Measurements from ENCODE around the gene UBE2H.

Gene UBE2H

DNA sequence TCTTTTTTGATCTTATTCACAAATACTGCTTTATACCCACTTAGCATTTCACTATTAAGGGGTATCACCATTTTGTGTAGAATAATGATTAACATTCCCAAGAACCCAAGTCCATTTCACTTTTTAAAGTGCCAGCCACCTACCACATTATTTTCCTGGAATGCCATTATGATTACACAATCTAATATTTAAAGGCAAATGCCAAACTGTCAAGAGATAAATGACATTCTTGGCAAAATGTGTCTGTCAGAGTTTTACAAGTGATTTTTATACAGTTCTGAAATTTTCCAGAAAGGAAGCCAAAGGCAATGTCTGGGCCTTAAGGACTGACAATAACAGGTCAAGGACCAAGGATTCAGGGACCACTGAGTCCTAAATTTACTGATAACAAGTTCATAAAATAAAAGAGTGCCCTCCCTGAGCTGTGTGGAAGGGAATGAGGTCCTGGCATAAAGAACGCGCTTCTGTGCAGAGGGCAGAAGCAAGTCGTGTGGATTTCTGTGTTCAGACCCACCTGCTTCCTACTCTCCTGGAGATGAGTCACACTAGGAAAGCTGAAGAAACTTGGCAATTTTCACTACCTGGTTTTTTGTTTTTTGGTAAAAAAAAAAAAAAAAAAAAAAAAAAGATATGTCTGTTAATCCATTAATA is 66.5 kb downstream of the UBE2H start:
- peaks cover 88% of the 10 kb centered on the region for H3K79me2 ChIP-seq (ENCODE audit: low read length)
- TF ChIP-seq EZH2phosphoT487 (IDR thresholded peaks at IDR 0.05; ENCODE audit: low read length): no peak
- no peak for TF ChIP-seq EZH2 (optimal IDR thresholded peaks at IDR 0.05; ENCODE audit: low read depth, low read length)
- TF ChIP-seq, protein P1, sequence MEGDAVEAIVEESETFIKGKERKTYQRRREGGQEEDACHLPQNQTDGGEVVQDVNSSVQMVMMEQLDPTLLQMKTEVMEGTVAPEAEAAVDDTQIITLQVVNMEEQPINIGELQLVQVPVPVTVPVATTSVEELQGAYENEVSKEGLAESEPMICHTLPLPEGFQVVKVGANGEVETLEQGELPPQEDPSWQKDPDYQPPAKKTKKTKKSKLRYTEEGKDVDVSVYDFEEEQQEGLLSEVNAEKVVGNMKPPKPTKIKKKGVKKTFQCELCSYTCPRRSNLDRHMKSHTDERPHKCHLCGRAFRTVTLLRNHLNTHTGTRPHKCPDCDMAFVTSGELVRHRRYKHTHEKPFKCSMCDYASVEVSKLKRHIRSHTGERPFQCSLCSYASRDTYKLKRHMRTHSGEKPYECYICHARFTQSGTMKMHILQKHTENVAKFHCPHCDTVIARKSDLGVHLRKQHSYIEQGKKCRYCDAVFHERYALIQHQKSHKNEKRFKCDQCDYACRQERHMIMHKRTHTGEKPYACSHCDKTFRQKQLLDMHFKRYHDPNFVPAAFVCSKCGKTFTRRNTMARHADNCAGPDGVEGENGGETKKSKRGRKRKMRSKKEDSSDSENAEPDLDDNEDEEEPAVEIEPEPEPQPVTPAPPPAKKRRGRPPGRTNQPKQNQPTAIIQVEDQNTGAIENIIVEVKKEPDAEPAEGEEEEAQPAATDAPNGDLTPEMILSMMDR (IDR thresholded peaks at IDR 0.05; ENCODE audit: low read length): no peak
- no peaks in the 10 kb centered on the region; the same call in 1 of the 2 replicates for H3K36me3 ChIP-seq (replicated peaks; ENCODE audit: insufficient read depth, low read length)

DNA sequence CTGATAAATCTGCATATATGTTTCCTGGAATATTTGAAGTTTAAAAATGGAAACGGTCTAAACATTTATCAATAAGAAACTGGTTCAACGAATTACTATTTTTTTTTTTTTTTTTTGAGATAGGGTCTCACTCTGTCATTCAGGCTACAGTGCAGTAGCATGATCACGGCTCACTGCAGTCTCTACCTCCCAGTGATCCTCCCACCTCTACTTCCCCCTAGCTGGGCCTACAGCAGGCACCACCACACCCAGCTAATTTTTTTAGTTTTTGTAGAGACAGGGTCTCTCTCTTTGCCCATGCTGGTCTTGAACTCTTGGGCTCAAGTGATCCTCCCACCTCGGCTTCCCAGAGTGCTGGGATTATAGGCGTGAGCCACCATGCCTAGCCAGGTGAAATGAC is 68.3 kb downstream of the UBE2H start:
- H3K9ac ChIP-seq (ENCODE audit: low read length): no peak overlapping the region
- no peak for DNase-seq
- no peak overlapping the region for H3K4me2 ChIP-seq (ENCODE audit: low read depth, low read length)
- H3K4me1 ChIP-seq (ENCODE audit: low read length): no peaks in the 10 kb centered on the region
- H3K9me2 ChIP-seq (replicated peaks; ENCODE audit: insufficient read depth, low read length): no peaks in the 10 kb centered on the region
- H3K27me3 ChIP-seq (replicated peaks; ENCODE audit: insufficient read depth, low read length): no peaks in the 10 kb centered on the region
- no peaks in the 10 kb centered on the region for H3F3A ChIP-seq (ENCODE audit: insufficient read depth, low read length)
- TF ChIP-seq, protein P1 (IDR thresholded peaks at IDR 0.05; ENCODE audit: low read length): no peak
- TF ChIP-seq EZH2 (optimal IDR thresholded peaks at IDR 0.05; ENCODE audit: low read depth, low read length) (no peak), EZH2phosphoT487 (IDR thresholded peaks at IDR 0.05; ENCODE audit: low read length) (no peak)
- H3K9me3 ChIP-seq (replicated peaks; ENCODE audit: insufficient read depth, low read length): no peaks in the 10 kb centered on the region
- no peaks in the 10 kb centered on the region; the same call in 1 of the 2 replicates for H3K36me3 ChIP-seq (replicated peaks; ENCODE audit: insufficient read depth, low read length)
- H4K20me1 ChIP-seq (ENCODE audit: insufficient read depth, low read length): peaks cover 11% of the 10 kb centered on the region; the same call in 1 of the 2 replicates
- H2AFZ ChIP-seq (ENCODE audit: low read length): no peak overlapping the region
- peaks cover 88% of the 10 kb centered on the region for H3K79me2 ChIP-seq (ENCODE audit: low read length)
- no peak overlapping the region for H3K27ac ChIP-seq (ENCODE audit: low read length)
- H3K4me3 ChIP-seq (ENCODE audit: low read length): no peak overlapping the region

More for the DNA sequence above, 66.5 kb downstream of the UBE2H start:
- Histone ChIP-seq H3K27me3 (replicated peaks; ENCODE audit: insufficient read depth, low read length) (no peaks in the 10 kb centered on the region), H3F3A (ENCODE audit: insufficient read depth, low read length) (no peaks in the 10 kb centered on the region), H3K9me3 (replicated peaks; ENCODE audit: insufficient read depth, low read length) (no peaks in the 10 kb centered on the region), H3K4me3 (ENCODE audit: low read length) (no peak overlapping the region), H3K27ac (ENCODE audit: low read length) (no peak overlapping the region), H3K4me2 (ENCODE audit: low read depth, low read length) (no peak overlapping the region), H3K4me1 (ENCODE audit: low read length) (no peaks in the 10 kb centered on the region), H3K9me2 (replicated peaks; ENCODE audit: insufficient read depth, low read length) (no peaks in the 10 kb centered on the region), H4K20me1 (ENCODE audit: insufficient read depth, low read length) (peaks cover 12% of the 10 kb centered on the region; the same call in 1 of the 2 replicates), H3K9ac (ENCODE audit: low read length) (no peak overlapping the region), H2AFZ (ENCODE audit: low read length) (no peak overlapping the region)
- DNase-seq: no peak

- H3K9ac ChIP-seq (ENCODE audit: low read length): no peak overlapping the region
- H3K79me2 ChIP-seq (ENCODE audit: low read length): peaks cover 85% of the 10 kb centered on the region
- H3K27ac ChIP-seq (ENCODE audit: low read length): no peak overlapping the region
- H3K4me1 ChIP-seq (ENCODE audit: low read length): 0 out of 2 replicates have a peak, but pooled peaks cover 4% of the 10 kb centered on the region
- H4K20me1 ChIP-seq (ENCODE audit: insufficient read depth, low read length): peaks cover 3% of the 10 kb centered on the region
- peaks cover 8% of the 10 kb centered on the region for H3K36me3 ChIP-seq (replicated peaks; ENCODE audit: insufficient read depth, low read length)
- no peak for DNase-seq
- H3K9me3 ChIP-seq (replicated peaks; ENCODE audit: insufficient read depth, low read length): no peaks in the 10 kb centered on the region
- H3K9me2 ChIP-seq (replicated peaks; ENCODE audit: insufficient read depth, low read length): no peaks in the 10 kb centered on the region
- H3K4me2 ChIP-seq (ENCODE audit: low read depth, low read length): no peak overlapping the region
- no peak overlapping the region for H3K4me3 ChIP-seq (ENCODE audit: low read length)
- H3K27me3 ChIP-seq (replicated peaks; ENCODE audit: insufficient read depth, low read length): no peaks in the 10 kb centered on the region
- no peak overlapping the region for H2AFZ ChIP-seq (ENCODE audit: low read length)
- no peaks in the 10 kb centered on the region for H3F3A ChIP-seq (ENCODE audit: insufficient read depth, low read length)
- no peak for TF ChIP-seq EZH2phosphoT487 (IDR thresholded peaks at IDR 0.05; ENCODE audit: low read length)
- TF ChIP-seq EZH2 (optimal IDR thresholded peaks at IDR 0.05; ENCODE audit: low read depth, low read length): no peak
- TF ChIP-seq, protein P1 (IDR thresholded peaks at IDR 0.05; ENCODE audit: low read length): no peak
Observed at GRCh38 chr7:129883151-129883550, 69.6 kb downstream of the UBE2H start.

Measured in MM.1S (cell line).